GM04503 (cell line): ENCODE results near the gene KLF12.

ENCODE experiments used
- DNase-seq: peaks from one replicate; pipeline ENCODE4 v3.0.0-alpha.2; 2012; ENCODE audit warnings: low read depth

Gene KLF12

GRCh38 chr13:74134221-74134776 lies at the start of gene KLF12:
TSS of gene KLF12 (minus strand) at chr13:74134404.
- DNase-seq, result no peak

GRCh38 chr13:74182491-74182890 lies 48.3 kb upstream of the KLF12 start:
- no peak for DNase-seq

- DNase-seq, result no peak
Measured at GRCh38 chr13:74174810-74175209, 40.6 kb upstream of the KLF12 start.

GRCh38 chr13:74173822-74174221 lies 39.6 kb upstream of the KLF12 start:
- DNase-seq, result no peak

GRCh38 chr13:74171641-74172040 lies 37.4 kb upstream of the KLF12 start:
- DNase-seq, result no peak

- no peak for DNase-seq
Measured at GRCh38 chr13:74169676-74170075, 35.5 kb upstream of the KLF12 start.

- no peak for DNase-seq
Measured at GRCh38 chr13:74168263-74168675, 34.1 kb upstream of the KLF12 start.

- no peak for DNase-seq
Measured at GRCh38 chr13:74166261-74167004, 32.2 kb upstream of the KLF12 start.

- DNase-seq, result no peak
Measured at GRCh38 chr13:74162782-74163181, 28.6 kb upstream of the KLF12 start.

- no peak for DNase-seq
Measured at GRCh38 chr13:74162135-74162534, 27.9 kb upstream of the KLF12 start.

GRCh38 chr13:74158571-74159352 lies 24.6 kb upstream of the KLF12 start:
- no peak for DNase-seq

GRCh38 chr13:74158028-74158427 lies 23.8 kb upstream of the KLF12 start:
- no peak for DNase-seq

GRCh38 chr13:74154981-74155380 lies 20.8 kb upstream of the KLF12 start:
- DNase-seq, result no peak

GRCh38 chr13:74153316-74153715 lies 19.1 kb upstream of the KLF12 start:
- no peak for DNase-seq

- no peak for DNase-seq
Measured at GRCh38 chr13:74151859-74152258, 17.7 kb upstream of the KLF12 start.

- no peak for DNase-seq
Measured at GRCh38 chr13:74148352-74148751, 14.1 kb upstream of the KLF12 start.

- DNase-seq, result no peak
Measured at GRCh38 chr13:74145249-74145975, 11.2 kb upstream of the KLF12 start.

- DNase-seq, result no peak
Measured at GRCh38 chr13:74144269-74144668, 10.1 kb upstream of the KLF12 start.

- DNase-seq, result no peak
Measured at GRCh38 chr13:74142257-74142656, 8.1 kb upstream of the KLF12 start.

GRCh38 chr13:74138241-74138640 lies 4.0 kb upstream of the KLF12 start:
- DNase-seq, result no peak

GRCh38 chr13:74136084-74136658 lies 2.0 kb upstream of the KLF12 start:
- no peak for DNase-seq
